ENCODE measurements around the gene SMPD2.
"Not testable (repeated sequence)": the region's sequence is repeated elsewhere in the genome, so short reads cannot be mapped to it uniquely, and the experiment has no call there.

The SMPD2 gene

GRCh38 chr6:109456111-109456583 is 15.6 kb downstream of the SMPD2 start:
- no peak for DNase-seq (ENCODE audit: low spot score)

GRCh38 chr6:109456710-109457561 is 16.4 kb downstream of the SMPD2 start:
- no peak for DNase-seq (ENCODE audit: low spot score)
- TF ChIP-seq CTCF (IDR thresholded peaks at IDR 0.05; ENCODE audit: extremely low read depth, missing control alignments) = no peak

More at GRCh38 chr6:109456111-109456583, 15.6 kb downstream of the SMPD2 start:
- no peak for TF ChIP-seq CTCF (IDR thresholded peaks at IDR 0.05; ENCODE audit: extremely low read depth, missing control alignments)

GRCh38 chr6:109457562-109457996 is 17.1 kb downstream of the SMPD2 start:
- DNase-seq (ENCODE audit: low spot score) = no peak

GRCh38 chr6:109458774-109459531 is 18.4 kb downstream of the SMPD2 start:
- TF ChIP-seq CTCF (IDR thresholded peaks at IDR 0.05; ENCODE audit: extremely low read depth, missing control alignments) = no peak
- DNase-seq (ENCODE audit: low spot score) = peak; percentile 60

More at GRCh38 chr6:109457562-109457996, 17.1 kb downstream of the SMPD2 start:
- no peak for TF ChIP-seq CTCF (IDR thresholded peaks at IDR 0.05; ENCODE audit: extremely low read depth, missing control alignments)

GRCh38 chr6:109460161-109460829 is 19.8 kb downstream of the SMPD2 start:
- no peak for TF ChIP-seq CTCF (IDR thresholded peaks at IDR 0.05; ENCODE audit: extremely low read depth, missing control alignments)
- no peak for DNase-seq (ENCODE audit: low spot score)

GRCh38 chr6:109461205-109461604 is 20.7 kb downstream of the SMPD2 start:
- not testable (repeated sequence) for DNase-seq (ENCODE audit: low spot score)

- TF ChIP-seq CTCF (IDR thresholded peaks at IDR 0.05; ENCODE audit: extremely low read depth, missing control alignments) = no peak
- no peak for DNase-seq (ENCODE audit: low spot score)
These were observed 21.4 kb downstream of the SMPD2 start for GRCh38 chr6:109461733-109462526.

Measured in GM20000 (cell line).